HG03060 (cell line): ENCODE measurements around the gene OR56A4.

Experiments used
- ATAC-seq: cut with Tn5 transposase; IDR thresholded peaks from one replicate; pipeline ENCODE4 v1.9.1; 2021; ENCODE audit warnings: low read depth, moderate number of reproducible peaks; ENCODE audit not compliant: unreplicated experiment

OR56A4 gene

DNA sequence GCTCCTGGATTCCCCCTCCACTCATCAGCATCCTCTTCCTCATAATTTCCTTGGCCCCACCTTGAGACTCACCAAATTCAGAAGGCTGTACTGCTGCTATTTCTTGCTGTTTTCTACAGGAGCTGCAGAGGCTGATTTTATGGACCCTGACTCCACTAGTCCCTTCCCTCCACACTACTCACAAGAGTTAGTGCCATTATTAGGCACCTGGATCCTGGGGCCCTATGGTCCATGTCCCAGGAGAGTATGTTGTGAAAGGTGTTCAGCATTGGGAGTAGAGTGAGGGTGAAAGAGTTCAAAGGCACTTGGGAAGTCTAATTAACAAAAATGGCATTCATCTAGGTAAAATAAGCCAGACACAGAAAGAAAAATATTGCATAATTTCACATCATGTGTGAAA is at the start of gene OR56A4:
Gene OR56A4, minus strand, starts transcription at position 101 of the 400 bp plus-strand sequence. CDS start 3,954 bp downstream, outside the sequence.
- ATAC-seq, result no peak

DNA sequence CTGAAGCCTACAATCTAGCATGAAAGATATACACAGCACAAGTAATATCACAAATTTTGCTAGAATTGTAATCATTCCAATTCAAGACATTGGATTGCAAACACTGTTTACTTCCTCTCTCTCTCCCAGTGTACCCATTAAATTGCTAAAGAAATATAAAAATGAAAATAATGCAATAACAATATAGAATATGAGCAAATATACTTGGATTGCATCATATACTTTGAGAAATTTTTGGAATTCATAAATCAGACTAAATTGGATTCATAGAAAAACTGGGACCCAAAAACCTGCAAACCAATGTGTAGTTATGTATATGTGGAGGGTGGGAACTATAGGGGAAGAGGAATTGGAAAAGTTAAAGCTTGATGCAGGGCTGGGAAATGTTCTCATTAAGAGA is 48.8 kb upstream of the OR56A4 start:
- no peak for ATAC-seq

DNA sequence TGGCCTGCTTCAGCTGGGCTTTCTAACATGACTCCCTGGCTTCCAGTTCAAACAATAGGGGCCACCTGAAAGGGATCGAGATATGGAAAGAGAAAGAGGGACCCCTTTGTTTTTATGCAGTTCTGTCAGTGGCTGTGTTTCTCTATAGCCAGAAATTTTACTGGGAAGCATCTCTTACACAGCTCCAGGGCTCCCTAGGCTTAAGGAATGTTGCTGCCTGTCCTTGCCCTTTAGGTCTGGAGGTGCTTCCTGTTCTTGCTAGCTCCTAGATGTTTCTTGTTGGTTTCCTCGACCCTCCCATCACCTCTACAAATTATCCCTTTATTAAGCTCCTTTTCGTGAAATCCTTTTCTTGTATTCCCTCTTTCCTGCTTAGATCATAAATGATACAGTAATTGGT is 45.6 kb upstream of the OR56A4 start:
- no peak for ATAC-seq

DNA sequence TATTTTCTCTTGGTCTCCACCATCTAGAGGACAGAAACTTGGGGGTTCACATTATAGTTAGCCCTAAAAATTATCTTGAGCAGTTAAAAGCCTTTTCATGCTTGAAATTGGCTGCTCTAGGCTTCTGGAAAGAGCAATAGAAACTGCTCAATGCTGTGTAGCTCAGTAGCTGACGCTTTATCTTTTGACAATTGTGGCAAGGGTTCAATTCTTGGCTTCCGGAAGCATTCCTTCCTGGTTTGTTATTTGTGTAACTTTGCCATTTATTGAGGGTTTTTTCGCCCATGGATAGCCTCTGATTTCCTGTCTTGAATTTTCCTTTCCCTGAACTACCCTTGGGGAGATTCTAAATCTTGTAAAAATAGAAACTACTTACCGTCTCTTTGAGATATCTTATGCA is 34.1 kb upstream of the OR56A4 start:
- no peak for ATAC-seq

DNA sequence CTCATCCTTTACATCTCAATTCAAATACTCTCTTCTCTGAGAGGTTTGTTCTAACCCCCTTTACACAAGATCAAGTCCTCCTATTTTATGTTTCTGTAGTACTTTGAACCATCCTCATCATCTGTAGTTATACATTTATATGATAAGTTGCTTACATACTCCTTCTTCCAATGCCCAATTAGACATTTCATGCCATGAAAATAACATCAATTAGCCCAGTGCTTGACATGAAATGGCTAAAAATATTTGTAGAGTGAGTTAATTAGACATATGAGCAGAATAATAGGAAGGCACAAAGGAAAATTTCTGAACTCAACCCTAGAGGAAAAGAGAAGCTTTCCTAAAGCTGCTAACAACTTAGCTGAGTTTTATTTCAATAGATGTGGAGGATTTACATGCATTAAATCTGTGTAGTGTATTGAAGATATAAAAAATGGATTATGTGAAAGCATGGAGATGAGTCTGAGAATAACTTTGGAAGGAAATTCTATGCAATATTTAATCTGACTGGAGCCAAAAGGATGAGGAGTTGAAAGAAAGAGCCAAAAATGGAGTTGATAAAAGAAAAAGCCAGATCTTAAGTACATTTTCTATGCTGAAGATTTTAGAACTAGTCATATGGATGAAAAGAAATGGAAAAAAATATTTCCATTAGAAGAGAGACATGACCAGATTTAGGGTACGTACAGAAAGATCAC is 24.1 kb upstream of the OR56A4 start, which contains the start of gene OR56A1:
Gene OR56A1, minus strand, starts transcription at position 51 of the 698 bp plus-strand sequence. CDS start 3,066 bp downstream, outside the sequence.
- no peak for ATAC-seq

DNA sequence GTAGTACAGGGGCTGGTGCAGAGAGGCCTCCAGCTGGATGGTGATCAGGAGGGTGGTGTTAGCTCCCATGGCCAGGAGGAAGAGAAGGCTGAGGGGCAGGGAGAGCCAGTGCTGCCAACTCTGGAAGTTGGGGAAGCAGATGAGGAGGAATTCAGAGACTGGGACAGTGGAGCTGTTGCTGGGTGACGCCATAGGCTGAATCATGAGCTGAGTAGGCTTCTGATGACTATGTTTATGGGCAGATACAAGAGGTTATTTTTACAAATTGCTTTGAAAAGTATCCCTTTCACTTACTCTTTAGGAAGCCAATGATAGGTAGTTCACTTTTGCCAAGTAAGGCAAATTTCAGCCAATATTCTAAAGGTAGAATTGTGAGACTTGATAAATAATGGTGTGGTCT is 20.8 kb upstream of the OR56A4 start:
- ATAC-seq, result no peak

- no peak for ATAC-seq
These were observed 18.3 kb upstream of the OR56A4 start for GRCh38 chr11:6025056-6025455.

- no peak for ATAC-seq
These were observed 16.2 kb upstream of the OR56A4 start for GRCh38 chr11:6022956-6023355.

GRCh38 chr11:6013042-6013441 is 6.3 kb upstream of the OR56A4 start:
- no peak for ATAC-seq

GRCh38 chr11:6012035-6012668 is 5.4 kb upstream of the OR56A4 start:
- ATAC-seq, result no peak

GRCh38 chr11:6006395-6006794 is 351 bp downstream of the OR56A4 start:
- ATAC-seq, result no peak

DNA sequence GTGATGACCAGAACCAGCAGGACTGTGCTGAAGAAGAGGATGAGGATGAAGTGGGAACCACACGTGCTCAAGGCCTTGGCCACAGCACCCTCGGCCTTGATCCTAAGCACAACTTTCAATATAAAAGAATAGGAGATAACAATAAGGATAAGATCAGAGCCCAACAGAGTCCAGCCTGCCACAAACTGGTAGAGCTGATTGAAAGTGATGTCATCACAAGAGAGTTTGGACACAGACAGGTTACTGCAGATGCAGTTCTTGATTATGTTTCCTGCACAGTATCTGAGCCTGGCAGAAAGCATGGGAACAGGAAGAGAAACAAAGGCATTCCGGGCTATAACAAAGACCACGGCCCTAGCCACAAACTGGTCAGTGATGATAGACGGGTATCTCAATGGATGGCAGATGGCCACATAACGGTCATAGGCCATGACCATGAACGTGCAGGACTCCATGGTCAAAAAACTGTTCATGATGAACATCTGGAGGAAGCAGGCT is 4.5 kb downstream of the OR56A4 start:
- ATAC-seq, result no peak

DNA sequence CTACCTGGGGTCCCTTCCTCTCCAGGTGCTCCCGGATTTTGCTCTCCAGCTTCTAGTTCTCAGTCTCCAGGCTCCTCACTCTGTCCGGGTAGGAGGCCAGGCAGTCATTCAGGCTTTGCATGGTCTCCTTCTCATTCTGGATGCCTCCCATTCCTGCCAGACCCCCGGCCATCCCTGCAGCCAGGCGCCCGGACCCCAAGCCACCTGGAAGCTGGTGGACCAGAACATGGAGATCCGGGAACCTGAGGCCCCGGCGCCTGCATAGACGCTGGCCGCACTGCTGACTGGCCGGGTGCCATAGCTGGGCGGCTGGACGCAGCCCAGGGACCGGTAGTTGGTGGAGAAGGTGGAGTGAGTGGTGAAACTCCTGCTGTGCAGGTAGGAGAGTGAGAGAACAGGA is 12.0 kb downstream of the OR56A4 start:
- no peak for ATAC-seq

GRCh38 chr11:5992604-5993251 is 14.0 kb downstream of the OR56A4 start:
- no peak for ATAC-seq

DNA sequence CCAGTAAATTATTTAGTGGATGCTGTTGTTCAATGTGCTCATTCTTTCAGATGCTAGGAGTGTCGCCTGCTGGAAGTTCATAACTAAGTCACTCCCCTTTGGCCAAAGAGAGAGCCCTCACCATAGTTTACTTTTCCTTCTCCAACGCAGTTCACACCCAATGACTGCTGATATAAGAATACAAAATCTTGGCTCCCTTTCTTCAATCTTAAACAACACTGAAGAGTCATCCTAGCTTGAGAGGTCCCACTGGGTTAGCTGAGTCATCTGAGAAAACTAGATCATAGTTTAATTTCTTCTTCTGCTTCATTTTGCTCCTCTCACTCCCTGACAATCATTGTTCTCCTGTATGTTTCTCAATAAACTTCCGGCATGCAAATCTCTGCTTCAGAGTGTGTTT is 14.6 kb downstream of the OR56A4 start:
- no peak for ATAC-seq

DNA sequence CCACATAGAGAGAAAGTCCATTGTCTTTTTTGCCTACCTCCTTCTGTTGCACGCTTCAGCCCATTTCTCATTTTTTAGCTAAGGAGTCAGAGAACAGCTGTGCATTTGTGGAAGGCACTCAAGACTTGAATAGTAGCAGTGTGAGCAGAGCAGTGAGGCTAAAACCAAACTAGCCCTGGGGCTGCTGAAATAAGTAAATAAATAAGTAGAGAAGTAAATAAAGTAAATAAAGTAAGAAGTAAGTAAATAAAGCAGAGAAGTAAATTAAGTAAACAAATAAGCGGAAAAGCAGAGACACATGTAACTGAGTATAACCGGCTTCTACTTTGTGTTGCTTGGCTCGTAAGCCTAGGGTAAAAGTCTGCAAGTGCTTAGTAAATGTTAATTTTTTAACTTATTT is 17.5 kb downstream of the OR56A4 start:
- ATAC-seq, result no peak

- no peak for ATAC-seq
These were observed 19.9 kb downstream of the OR56A4 start, which contains the start of gene OR52L1 for GRCh38 chr11:5986885-5987284. Gene OR52L1, minus strand, starts transcription at chr11:5986985. Its CDS starts 55 bp downstream, at chr11:5986930.

GRCh38 chr11:5983443-5983842 is 23.3 kb downstream of the OR56A4 start:
- ATAC-seq, result no peak

- no peak for ATAC-seq
These were observed 33.2 kb downstream of the OR56A4 start for GRCh38 chr11:5973530-5973929.

DNA sequence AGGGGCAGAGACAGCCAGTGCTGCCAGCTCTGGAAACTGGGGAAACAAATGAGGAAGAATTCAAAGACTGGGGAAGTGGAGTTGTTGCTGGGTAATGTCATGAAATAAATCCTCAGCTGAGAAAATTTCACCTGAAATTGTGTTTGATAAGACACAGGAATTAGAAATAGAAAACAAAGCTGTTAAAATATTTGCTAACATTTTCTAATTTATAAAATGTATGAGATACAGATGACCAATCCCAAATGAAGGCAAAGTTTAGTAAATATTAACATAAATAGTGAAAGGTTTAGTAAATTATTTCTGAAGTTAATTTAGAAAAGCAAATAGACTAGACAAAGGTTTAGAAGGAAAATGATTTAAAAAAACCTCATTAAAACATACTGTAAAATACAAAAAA is 38.4 kb downstream of the OR56A4 start, which contains the start of gene OR56A5:
Gene OR56A5, minus strand, starts transcription at position 101 of the 400 bp plus-strand sequence. Its CDS starts 0 bp downstream, at position 101.
- no peak for ATAC-seq

DNA sequence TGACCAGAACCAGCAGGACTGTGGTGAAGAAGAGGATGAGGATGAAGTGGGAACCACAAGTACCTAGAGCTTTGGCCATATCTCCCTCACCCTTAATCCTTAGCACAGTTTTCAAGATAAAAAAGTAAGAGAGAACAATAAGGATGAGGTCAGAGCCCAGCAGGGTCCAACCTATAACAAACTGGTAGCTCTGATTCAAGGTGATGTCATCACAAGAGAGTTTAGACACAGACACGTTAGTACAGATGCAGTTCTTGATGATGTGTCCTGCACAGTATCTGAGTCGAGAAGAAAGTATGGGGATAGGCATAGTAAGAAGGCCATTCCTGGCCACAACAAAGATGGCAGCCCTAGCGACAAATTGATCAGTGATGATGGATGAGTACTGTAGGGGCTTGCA is 39.0 kb downstream of the OR56A4 start:
- no peak for ATAC-seq
